Left lung (tissue), 10 donors: ENCODE measurements around the gene PPARA. TPM values are rescaled to one million over a fixed set of nuclear protein-coding genes. Genes with fewer than 3 reads are reported as not detected.

ENCODE experiments used
- ATAC-seq: fragments of 200-7000 bp; cut with Tn5 transposase; one replicate; pipeline ENCODE4 v1.9.1; 2020; ENCODE audit warnings: moderate library complexity
- DNase-seq, 4 donors: peaks; one replicate each; pipeline ENCODE4 v3.0.0-alpha.2; 2013 to 2020
- H3K27ac ChIP-seq, 2 donors: fragments of 200-600 bp; sonication (generic) in 1 of 2; one replicate each; pipeline versions ENCODE4 v1.5.0 to v1.8.0; 2020 to 2021
- H3K27me3 ChIP-seq, 2 donors: fragments of 200-600 bp; sonication (generic) in 1 of 2; one replicate each; pipeline versions ENCODE4 v1.5.0 to v1.8.0; 2020 to 2021
- H3K36me3 ChIP-seq, 2 donors: fragments of 200-600 bp; sonication (generic) in 1 of 2; one replicate each; pipeline versions ENCODE4 v1.5.0 to v1.8.0; 2020 to 2021
- H3K4me1 ChIP-seq, 2 donors: fragments of 200-600 bp; one replicate each; pipeline ENCODE4 v1.8.0; 2021
- H3K4me3 ChIP-seq, 2 donors: fragments of 200-600 bp; sonication (generic) in 1 of 2; one replicate each; pipeline versions ENCODE4 v1.5.0 to v1.8.0; 2020 to 2021; ENCODE audit warnings: mild to moderate bottlenecking in 1 of 2
- H3K9me3 ChIP-seq, 2 donors: fragments of 200-600 bp; sonication (generic) in 1 of 2; one replicate each; pipeline versions ENCODE4 v1.5.0 to v1.8.0; 2020 to 2021
- CTCF ChIP-seq, 2 donors: fragments of 200-600 bp; sonication (generic) in 1 of 2; IDR thresholded peaks; one replicate each; pipeline versions ENCODE4 v1.5.0 to v1.8.0; 2021; ENCODE audit warnings: antibody characterized with exemption in 2 of 2
- intact Hi-C, 2 donors: fragments of 100-400 bp; cut with DNase I; formaldehyde crosslinking; loops; one replicate each; pipeline versions ENCODE4 v1.11.2 to v1.14.2; 2022
- polyA plus RNA-seq, 6 donors: library from polyadenylated mRNA; unstranded; fragments of 120-200 nt; gene quantifications; one replicate each; pipeline ENCODE4 v1.2.1, GENCODE V29; 2013; ENCODE audit not compliant: insufficient read length in 6 of 6
- total RNA-seq, 2 donors: library from RNA; stranded (reverse); fragmentation: NEBNext Ultra II Directional; extraction: Animal tissue kit (Norgen Biotek cat#: 25700); gene quantifications; one replicate each; pipeline ENCODE4 v1.2.1, GENCODE V29; 2021
- donor health status: DM: no; HTN: yes; CAD: no.
- donor health status: DM: no; HTN: no; CAD: no.

Gene PPARA
- total and polyA plus RNA-seq, 8 donors = 13.8 to 22.3 (median 15.8) TPM

- H3K4me1 ChIP-seq = peaks cover 13 to 53% of the 10 kb centered on the region in 2 donors
- no peak for DNase-seq
These were observed 37.0 kb upstream of the PPARA start for GRCh38 chr22:46113110-46113909.

DNA sequence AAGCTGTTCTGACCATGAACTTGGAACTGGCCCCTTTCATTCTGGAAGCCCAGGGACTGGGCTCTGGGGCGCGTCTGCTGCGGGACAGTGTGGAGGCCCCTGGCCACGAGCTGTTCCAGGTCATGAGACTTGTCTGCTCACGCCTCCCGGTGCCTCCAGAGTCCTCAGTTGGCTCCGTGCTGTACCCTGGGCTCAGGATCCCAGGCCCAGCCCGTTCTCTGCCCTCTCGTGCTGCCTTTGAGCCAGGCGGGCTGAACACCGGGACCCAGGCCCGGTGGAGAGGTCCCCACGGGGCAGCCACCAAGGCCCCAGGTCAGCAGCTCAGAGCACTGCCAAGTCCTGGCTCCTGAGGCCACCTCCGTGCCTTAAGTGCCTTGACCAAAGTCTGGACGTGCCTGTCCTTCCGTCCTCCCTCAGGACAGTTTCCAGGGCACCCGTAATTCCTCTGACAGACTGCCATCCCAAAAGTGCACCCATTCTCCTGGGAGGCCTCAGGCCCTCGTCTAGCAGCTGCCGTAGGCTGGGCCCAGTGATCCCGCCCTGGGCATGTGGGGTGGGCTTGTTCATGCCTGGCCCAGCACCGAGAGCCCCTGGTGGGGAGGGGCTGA, 36.3 kb upstream of the PPARA start:
- ATAC-seq (no peak), DNase-seq (no peak)
- no peaks in the 10 kb centered on the region for H3K9me3 ChIP-seq
- peaks cover 6 to 46% of the 10 kb centered on the region in 2 donors for H3K4me1 ChIP-seq
- peak overlapping the region in 1 of 2 donors; percentile 58 for H3K27ac ChIP-seq
- TF ChIP-seq CTCF (IDR thresholded peaks at IDR 0.05) = no peak
- H3K27me3 ChIP-seq = no peaks in the 10 kb centered on the region
- intact Hi-C loops = loop anchor here in 1 of 2 donors (10.0 kb wide), 1 partner anchor 119 kb away; no protein-coding TSS in a partner anchor
- H3K36me3 ChIP-seq = peaks cover 0 to 56% of the 10 kb centered on the region in 2 donors
- H3K4me3 ChIP-seq = no peak overlapping the region

More at GRCh38 chr22:46113110-46113909, 37.0 kb upstream of the PPARA start:
- H3K27ac ChIP-seq = peak overlapping the region; percentile 39 to 58
- no peak for ATAC-seq
- intact Hi-C loops = loop anchor here in 1 of 2 donors (10.0 kb wide), 1 partner anchor 119 kb away; no protein-coding TSS in a partner anchor
- TF ChIP-seq CTCF (IDR thresholded peaks at IDR 0.05) = no peak
- H3K36me3 ChIP-seq = peaks cover 0 to 63% of the 10 kb centered on the region in 2 donors
- no peaks in the 10 kb centered on the region for H3K9me3 ChIP-seq
- no peaks in the 10 kb centered on the region for H3K27me3 ChIP-seq
- H3K4me3 ChIP-seq = no peak overlapping the region

- DNase-seq (no peak), ATAC-seq (no peak)
- H3K4me1 ChIP-seq = peaks cover 4 to 39% of the 10 kb centered on the region in 2 donors
- H3K36me3 ChIP-seq = peaks cover 0 to 48% of the 10 kb centered on the region in 2 donors
- H3K27me3 ChIP-seq = no peaks in the 10 kb centered on the region
- intact Hi-C loops = loop anchor here (5.0 to 10.0 kb wide), 2 partner anchors 107 to 120 kb away; no protein-coding TSS in a partner anchor
- no peak overlapping the region for H3K4me3 ChIP-seq
- TF ChIP-seq CTCF (IDR thresholded peaks at IDR 0.05) = no peak
- H3K27ac ChIP-seq = peak overlapping the region; percentile 47 to 58
- no peaks in the 10 kb centered on the region for H3K9me3 ChIP-seq
These were observed 35.6 kb upstream of the PPARA start for GRCh38 chr22:46114518-46115387.

- no peaks in the 10 kb centered on the region for H3K27me3 ChIP-seq
- H3K9me3 ChIP-seq = no peaks in the 10 kb centered on the region
- no peak for TF ChIP-seq CTCF (IDR thresholded peaks at IDR 0.05)
- H3K36me3 ChIP-seq = peaks cover 0 to 42% of the 10 kb centered on the region in 2 donors
- DNase-seq (no peak), ATAC-seq (no peak)
- H3K4me3 ChIP-seq = no peak overlapping the region
- peaks cover 4 to 33% of the 10 kb centered on the region in 2 donors for H3K4me1 ChIP-seq
- intact Hi-C loops = loop anchor here (5.0 to 10.0 kb wide), 2 partner anchors 108 to 121 kb away; no protein-coding TSS in a partner anchor
- peak overlapping the region; percentile 47 to 58 for H3K27ac ChIP-seq
These were observed 35.0 kb upstream of the PPARA start for GRCh38 chr22:46115388-46115678.
